GM12878 (cell line): ENCODE results near the gene MDGA2. TPM values are rescaled to one million over a fixed set of nuclear protein-coding genes. Genes with fewer than 3 reads are reported as not detected.
A peak's percentile ranks its signal among the peaks of the same experiment; 100 is the strongest.

Source experiments
- ATAC-seq: fragments of 200-7000 bp; cut with Tn5 transposase; 3 replicates; pipeline ENCODE4 v1.9.1; 2020; ENCODE audit warnings: mild to moderate bottlenecking, moderate library complexity
- BruUV-seq: library from RNA; stranded (reverse); fragments of 400-500 nt; replicated peaks from 2 replicates; lab custom pipeline; 2021; lab: Mats Ljungman, UMichigan
- CTCF ChIA-PET: fragments of 300-600 bp; sonication (Branson Sonifier 250); formaldehyde crosslinking; extraction: SDS; loops from one replicate; lab custom pipeline; 2021; ENCODE audit warnings: inconsistent platforms; lab: Yijun Ruan, JAX
- POLR2A ChIA-PET: fragments of 350-600 bp; formaldehyde crosslinking; extraction: SDS; loops from one replicate; lab custom pipeline; 2021; ENCODE audit warnings: inconsistent platforms; lab: Charles Lee
- RAD21 ChIA-PET: fragments of 300-600 bp; sonication (Branson Sonifier 250); formaldehyde crosslinking; loops from one replicate; lab custom pipeline; 2023; ENCODE audit warnings: antibody characterized with exemption; ENCODE audit not compliant: unreplicated experiment; lab: Charles Lee
- SMC1A ChIA-PET: fragments of 300-600 bp; sonication (Branson Sonifier 250); formaldehyde crosslinking; loops from one replicate; lab custom pipeline; 2023; ENCODE audit not compliant: unreplicated experiment, uncharacterized antibody; lab: Charles Lee
- DNase-seq: peaks from one replicate; pipeline ENCODE4 v3.0.0-alpha.2; 2011; ENCODE audit warnings: low read depth, low spot score
- FAIRE-seq: peaks from 3 replicates; lab custom pipeline; 2011; peaks lifted over from hg19 to GRCh38; lab: Jason Lieb, UNC
- H2AFZ ChIP-seq: 2 replicates; pipeline ENCODE4 v1.6.0; 2011; ENCODE audit warnings: low read depth, low read length, control low read depth; ENCODE audit not compliant: control insufficient read depth
- H3K27ac ChIP-seq: 2 replicates; pipeline ENCODE4 v1.5.1; 2011; ENCODE audit warnings: control low read depth; ENCODE audit not compliant: control insufficient read depth, insufficient read depth
- H3K27me3 ChIP-seq, 2 experiments: replicated peaks in 1 of 2; 2 replicates each; pipeline versions ENCODE4 v1.6.0 to v1.6.1; 2011; ENCODE audit warnings: low read length in 1 of 2; ENCODE audit not compliant: control insufficient read depth in 2 of 2, insufficient read depth in 2 of 2
- H3K36me3 ChIP-seq, 2 experiments: 2 replicates each; pipeline ENCODE4 v1.5.1; 2011; ENCODE audit warnings: low read length in 1 of 2; ENCODE audit not compliant: control insufficient read depth in 2 of 2, insufficient read depth in 2 of 2
- H3K4me1 ChIP-seq: 2 replicates; pipeline ENCODE4 v1.6.1; 2011; ENCODE audit warnings: mild to moderate bottlenecking, low read length, moderate library complexity, mixed read lengths; ENCODE audit not compliant: control insufficient read depth, insufficient read depth
- H3K4me2 ChIP-seq: 2 replicates; pipeline ENCODE4 v1.6.0; 2011; ENCODE audit warnings: control low read depth; ENCODE audit not compliant: control insufficient read depth, insufficient read depth
- H3K4me3 ChIP-seq: fragments of 200-600 bp; sonication (generic); 2 replicates; pipeline ENCODE4 v1.5.1; 2016
- H3K79me2 ChIP-seq: 2 replicates; pipeline ENCODE4 v1.6.0; 2011; ENCODE audit warnings: low read length; ENCODE audit not compliant: control insufficient read depth, insufficient read depth
- H3K9ac ChIP-seq: 2 replicates; pipeline ENCODE4 v1.8.0; 2011; ENCODE audit warnings: low read length, control low read depth, mixed read lengths; ENCODE audit not compliant: control insufficient read depth, insufficient read depth
- H3K9me3 ChIP-seq: replicated peaks from 3 replicates; pipeline ENCODE4 v1.5.1; 2011; ENCODE audit warnings: mild to moderate bottlenecking, low read length; ENCODE audit not compliant: control insufficient read depth, insufficient read depth
- H4K20me1 ChIP-seq: 2 replicates; pipeline ENCODE4 v1.6.0; 2011; ENCODE audit not compliant: control insufficient read depth, insufficient read depth
- ATF2 ChIP-seq: IDR thresholded peaks from 2 replicates; pipeline ENCODE4 v1.6.1; 2012; ENCODE audit warnings: low read length, inconsistent platforms
- CBFB ChIP-seq: IDR thresholded peaks from 2 replicates; pipeline ENCODE4 v1.6.1; 2016; ENCODE audit warnings: antibody characterized with exemption, low read depth
- CREM ChIP-seq: IDR thresholded peaks from 2 replicates; pipeline ENCODE4 v1.6.1; 2014; ENCODE audit warnings: antibody characterized with exemption, low read depth
- DPF2 ChIP-seq: fragments of 450-650 bp; IDR thresholded peaks from 2 replicates; pipeline ENCODE4 v1.6.1; 2017; ENCODE audit warnings: mild to moderate bottlenecking
- HDAC2 ChIP-seq: fragments of 200-600 bp; sonication (generic); IDR thresholded peaks from 2 replicates; pipeline ENCODE4 v1.6.1; 2017
- HDGF ChIP-seq: fragments of 450-650 bp; IDR thresholded peaks from 2 replicates; pipeline ENCODE4 v1.6.1; 2016; ENCODE audit warnings: antibody characterized with exemption
- IRF3 ChIP-seq: fragments of 450-650 bp; IDR thresholded peaks from 2 replicates; pipeline ENCODE4 v1.6.1; 2014; ENCODE audit warnings: mild to moderate bottlenecking
- PRDM15 ChIP-seq: fragments of 450-650 bp; formaldehyde crosslinking; IDR thresholded peaks from 2 replicates; pipeline ENCODE4 v1.4.0; 2020; ENCODE audit warnings: mild to moderate bottlenecking, moderate library complexity
- RAD51 ChIP-seq: fragments of 450-650 bp; IDR thresholded peaks from 2 replicates; pipeline ENCODE4 v1.6.1; 2016; ENCODE audit warnings: moderate library complexity, mild to moderate bottlenecking, inconsistent platforms
- TARDBP ChIP-seq: IDR thresholded peaks from 2 replicates; pipeline ENCODE4 v1.6.1; 2016; ENCODE audit warnings: borderline replicate concordance
- ZNF217 ChIP-seq: fragments of 450-650 bp; IDR thresholded peaks from 2 replicates; pipeline ENCODE4 v1.6.1; 2017; ENCODE audit warnings: antibody characterized with exemption, mild to moderate bottlenecking
- WGBS: methylation state at CpG from one replicate; pipeline ENCODE4 v1.1.6; 2016; ENCODE audit warnings: low lambda C conversion rate; ENCODE audit not compliant: insufficient replicate concordance, insufficient coverage; ENCODE audit errors: missing lambda C conversion rate; 5-methylcytosine and 5-hydroxymethylcytosine counted together
- in situ Hi-C: fragments of 300-500 bp; cut with MboI; formaldehyde crosslinking; loops from 9 replicates; pipeline ENCODE4 v1.14.3; 2018; ENCODE audit warnings: mixed read lengths
- intact Hi-C: fragments of 100-400 bp; cut with micrococcal nuclease; formaldehyde crosslinking; loops from one replicate; pipeline ENCODE4 v1.14.2; 2022; ENCODE audit not compliant: unreplicated experiment
- polyA plus RNA-seq, 11 experiments: library from polyadenylated mRNA; depleted of rRNA in 4 of 11; unstranded in 6 of 11; stranded (reverse) in 5 of 11; fragments of >200 nt; fragmentation: Nextera tagmentation in 4 of 11; fragmentation: Illumina TruSeq in 1 of 11; extraction: Ambion mirVana in 4 of 11; extraction: Trizol in 1 of 11; gene quantifications; 1 replicate in 1 of 11; 2 replicates in 10 of 11; pipeline versions ENCODE4 v1.2.1 to v1.2.3, GENCODE V29; 2011 to 2016; ENCODE audit warnings: inconsistent platforms in 2 of 11, missing spikeins in 2 of 11, low read depth in 1 of 11
- total RNA-seq, 4 experiments: library from RNA; depleted of rRNA in 3 of 4; stranded (reverse); fragments of >200 nt in 3 of 4; fragmentation: Illumina TruSeq in 1 of 4; extraction: Trizol in 1 of 4; gene quantifications; 2 replicates each; pipeline versions ENCODE4 v1.2.1 to v1.2.3, GENCODE V29; 2013 to 2021

Gene MDGA2
- total and polyA plus RNA-seq, 10 of the 15 experiments (the other 5 are each of a cell fraction or from before 2014, with no cell fraction given) = not detected

GRCh38 chr14:47022721-47023120, 652.7 kb downstream of the MDGA2 start:
- Histone ChIP-seq H3K27me3 (no peaks in the 10 kb centered on the region), H4K20me1 (no peaks in the 10 kb centered on the region), H3K4me1 (no peaks in the 10 kb centered on the region), H3K4me2 (no peak overlapping the region), H3K79me2 (no peaks in the 10 kb centered on the region), H3K27ac (no peak overlapping the region), H3K9ac (no peak overlapping the region), H3K36me3 (no peaks in the 10 kb centered on the region), H2AFZ (no peak overlapping the region), H3K9me3 (no peaks in the 10 kb centered on the region), H3K4me3 (no peak overlapping the region)
- CTCF ChIA-PET = no interaction called here
- WGBS = 77% methylated on average over 2 of the region's 2 CpGs
- FAIRE-seq (no peak), ATAC-seq (no peak), DNase-seq (no peak)
- intact Hi-C loops = no loop called here
- BruUV-seq = no TSS peak
- SMC1A ChIA-PET = no interaction called here
- POLR2A ChIA-PET = no interaction called here
- no peak for TF ChIP-seq HDAC2
- no peak for TF ChIP-seq CREM
- no peak for TF ChIP-seq IRF3
- TF ChIP-seq ZNF217 = no peak
- TF ChIP-seq ATF2 = no peak
- RAD21 ChIA-PET = no interaction called here
- in situ Hi-C loops = no loop called here

GRCh38 chr14:47020500-47020899, 654.9 kb downstream of the MDGA2 start:
- 44% methylated on average over 2 of the region's 2 CpGs for WGBS
- TF ChIP-seq TARDBP = no peak
- TF ChIP-seq PRDM15 (CRISPR knock-in tag) = no peak
- no peak for TF ChIP-seq DPF2
- TF ChIP-seq CBFB = no peak
- peak; percentile 44; the same call in 1 of the 2 replicates for TF ChIP-seq RAD51
- TF ChIP-seq HDGF = no peak
- no TSS peak for BruUV-seq
- intact Hi-C loops = no loop called here
- Histone ChIP-seq H4K20me1 (no peaks in the 10 kb centered on the region), H2AFZ (no peak overlapping the region), H3K9ac (no peak overlapping the region), H3K79me2 (no peaks in the 10 kb centered on the region), H3K4me1 (no peaks in the 10 kb centered on the region), H3K4me2 (no peak overlapping the region), H3K27me3 (no peaks in the 10 kb centered on the region), H3K4me3 (no peak overlapping the region), H3K9me3 (no peaks in the 10 kb centered on the region), H3K36me3 (no peaks in the 10 kb centered on the region), H3K27ac (no peak overlapping the region)
- RAD21 ChIA-PET = no interaction called here
- in situ Hi-C loops = no loop called here
- no peak for FAIRE-seq
- CTCF ChIA-PET = interaction anchor here (0.6 to 0.9 kb wide), 2 partner anchors 388 to 440 kb away, joined by 3 to 4 read pairs; no protein-coding TSS in a partner anchor
- ATAC-seq = no peak
- POLR2A ChIA-PET = no interaction called here
- SMC1A ChIA-PET = no interaction called here
- no peak for DNase-seq
